ENCODE data around the gene PCDH10. TPM values are rescaled to one million over a fixed set of nuclear protein-coding genes. Genes with fewer than 3 reads are reported as not detected.

Gene PCDH10
- total and polyA plus RNA-seq, 2 donors (not counting 3 experiments of a cell fraction or from before 2014, with no cell fraction given), result 56.5 to 91.0 TPM

- Histone ChIP-seq H3K27me3 (ENCODE audit: control insufficient read depth in 2 of 2, insufficient read depth in 2 of 2, low read length in 2 of 2) (no peaks in the 10 kb centered on the region), H3K79me2 (ENCODE audit: control insufficient read depth, insufficient read depth, low read length) (peaks cover 1% of the 10 kb centered on the region), H3K4me3 (replicated peaks in 1 of 3; ENCODE audit: insufficient read depth in 1 of 3, low read depth in 1 of 3, low read length in 3 of 3) (no peak overlapping the region), H2AFZ (ENCODE audit: low read depth, low read length) (no peak overlapping the region), H3K4me2 (ENCODE audit: insufficient read depth, low read length) (no peak overlapping the region), H3K9me3 (replicated peaks; ENCODE audit: control insufficient read depth, insufficient read depth, low read length) (no peaks in the 10 kb centered on the region), H3K9ac (replicated peaks; ENCODE audit: extremely low read depth, insufficient read depth, low read length) (no peak overlapping the region), H3K36me3 (ENCODE audit: control insufficient read depth in 2 of 2, extremely low read depth in 1 of 2, insufficient read depth in 2 of 2, low read length in 2 of 2) (peaks cover 2% of the 10 kb centered on the region in 2 experiments), H3K4me1 (ENCODE audit: control insufficient read depth, extremely low read depth, insufficient read depth, low read length) (no peaks in the 10 kb centered on the region), H3K9me1 (replicated peaks; ENCODE audit: control insufficient read depth, extremely low read depth, insufficient read depth, low read length) (no peaks in the 10 kb centered on the region), H3K27ac (ENCODE audit: insufficient read depth, low read depth, low read length) (no peak overlapping the region), H4K20me1 (replicated peaks; ENCODE audit: control insufficient read depth, extremely low read depth, insufficient read depth, low read length) (no peaks in the 10 kb centered on the region)
- dilution Hi-C loops (cut with MboI; ENCODE audit: extremely low pct_ligation_motif_present, low sequenced_read_pairs) (no loop called here), intact Hi-C loops (cut with micrococcal nuclease) (no loop called here)
- DNase-seq (ENCODE audit: low read depth, low spot score) (no peak), FAIRE-seq (no peak)
- CTCF ChIA-PET, result no interaction called here
- BruUV-seq (replicated peaks), result no TSS peak
- POLR2A ChIA-PET, result no interaction called here
- no peak for TF ChIP-seq JUN (IDR thresholded peaks at IDR 0.05; ENCODE audit: borderline replicate concordance, insufficient read depth, insufficient read length, low read depth)
- TF ChIP-seq MYC (IDR thresholded peaks at IDR 0.05; ENCODE audit: low read depth, low read length), result no peak
- TF ChIP-seq CTCF (IDR thresholded peaks at IDR 0.05; ENCODE audit: extremely low read depth in 1 of 2, insufficient read depth in 1 of 2, low read depth in 1 of 2, low read length in 2 of 2), result no peak
- no peak for TF ChIP-seq POLR2AphosphoS5 (IDR thresholded peaks at IDR 0.05; ENCODE audit: insufficient read depth, low read depth, low read length)
- no peak for TF ChIP-seq POLR2A (IDR thresholded peaks at IDR 0.05; ENCODE audit: low read depth, low read length)
- TF ChIP-seq FOS (IDR thresholded peaks at IDR 0.05; ENCODE audit: borderline replicate concordance, insufficient read depth, low read length), result no peak
- no peak for TF ChIP-seq MAX (IDR thresholded peaks at IDR 0.05; ENCODE audit: insufficient read depth, insufficient read length)
- no peak for TF ChIP-seq EZH2 (IDR thresholded peaks at IDR 0.05; ENCODE audit: borderline replicate concordance, low read depth, low read length, severe bottlenecking)
- TF ChIP-seq GATA2 (IDR thresholded peaks at IDR 0.05; ENCODE audit: insufficient read depth, insufficient read length, low read depth, low read length), result no peak
Observed at GRCh38 chr4:133189147-133189517, 40.0 kb downstream of the PCDH10 start.

Data from endothelial cell of umbilical vein (primary cell).